ENCODE results near the gene GNG13. TPM values are rescaled to one million over a fixed set of nuclear protein-coding genes. Genes with fewer than 3 reads are reported as not detected.

The GNG13 gene, protein sequence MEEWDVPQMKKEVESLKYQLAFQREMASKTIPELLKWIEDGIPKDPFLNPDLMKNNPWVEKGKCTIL
- total RNA-seq: not detected in 2 replicates

DNA sequence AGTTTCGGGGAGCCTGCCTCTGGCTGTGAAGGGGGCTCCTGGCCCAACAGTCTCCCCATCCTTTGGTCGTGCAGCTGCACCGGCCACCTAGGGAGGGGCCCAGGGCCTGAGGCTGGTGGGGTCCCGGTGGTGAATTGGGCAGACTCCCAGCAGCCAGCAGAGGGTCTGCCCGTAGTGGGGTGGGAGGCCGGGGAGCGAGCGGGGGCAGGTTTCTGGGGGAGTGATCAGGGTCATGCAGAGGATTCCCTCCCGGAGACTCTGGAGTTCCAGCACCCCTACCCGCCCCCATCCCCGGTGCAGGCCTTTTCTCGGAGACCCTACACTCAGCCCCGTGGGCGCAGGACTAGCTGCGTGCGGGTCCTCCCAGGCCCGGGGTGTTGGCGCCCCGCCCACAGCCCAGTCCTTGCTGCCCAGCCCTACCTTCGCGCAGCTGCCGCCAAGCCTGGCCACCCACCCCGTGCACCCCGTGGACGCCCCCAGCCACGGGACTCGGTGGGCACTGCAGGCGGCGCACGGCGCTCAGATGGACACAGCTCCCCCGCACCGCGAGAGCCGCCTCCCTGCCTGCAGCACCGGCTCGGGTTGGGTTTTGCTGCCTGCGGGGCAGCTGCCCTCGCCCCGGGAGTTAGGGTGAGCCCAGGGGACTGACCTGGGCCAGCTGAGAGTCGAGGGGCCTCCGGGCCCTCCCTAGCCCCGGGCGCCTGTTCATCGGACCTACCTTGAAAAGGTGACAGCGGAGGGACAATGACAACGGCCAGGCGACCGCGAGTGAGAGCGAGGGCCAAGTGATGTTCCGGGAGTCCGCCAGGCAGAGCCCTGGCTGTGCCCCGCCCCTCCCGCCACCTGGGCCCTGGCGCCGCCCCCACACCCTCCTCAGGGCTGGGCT is at the start of gene GNG13:
Gene GNG13 (minus strand): TSS at position 787 of the 886 bp plus-strand sequence. CDS start 1,657 bp downstream, outside the sequence.
- no peak for DNase-seq (ENCODE audit: low read depth)
- no peak within 1 kb of the TSS for H3K4me3 ChIP-seq (ENCODE audit: low read depth, low read length)
- TF ChIP-seq, protein P1, sequence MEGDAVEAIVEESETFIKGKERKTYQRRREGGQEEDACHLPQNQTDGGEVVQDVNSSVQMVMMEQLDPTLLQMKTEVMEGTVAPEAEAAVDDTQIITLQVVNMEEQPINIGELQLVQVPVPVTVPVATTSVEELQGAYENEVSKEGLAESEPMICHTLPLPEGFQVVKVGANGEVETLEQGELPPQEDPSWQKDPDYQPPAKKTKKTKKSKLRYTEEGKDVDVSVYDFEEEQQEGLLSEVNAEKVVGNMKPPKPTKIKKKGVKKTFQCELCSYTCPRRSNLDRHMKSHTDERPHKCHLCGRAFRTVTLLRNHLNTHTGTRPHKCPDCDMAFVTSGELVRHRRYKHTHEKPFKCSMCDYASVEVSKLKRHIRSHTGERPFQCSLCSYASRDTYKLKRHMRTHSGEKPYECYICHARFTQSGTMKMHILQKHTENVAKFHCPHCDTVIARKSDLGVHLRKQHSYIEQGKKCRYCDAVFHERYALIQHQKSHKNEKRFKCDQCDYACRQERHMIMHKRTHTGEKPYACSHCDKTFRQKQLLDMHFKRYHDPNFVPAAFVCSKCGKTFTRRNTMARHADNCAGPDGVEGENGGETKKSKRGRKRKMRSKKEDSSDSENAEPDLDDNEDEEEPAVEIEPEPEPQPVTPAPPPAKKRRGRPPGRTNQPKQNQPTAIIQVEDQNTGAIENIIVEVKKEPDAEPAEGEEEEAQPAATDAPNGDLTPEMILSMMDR (conservative IDR thresholded peaks at IDR 0.05; ENCODE audit: low read depth, low read length): no peak

GRCh38 chr16:848510-849253 is 48.1 kb upstream of the GNG13 start:
- TF ChIP-seq, protein P1 (conservative IDR thresholded peaks at IDR 0.05; ENCODE audit: low read depth, low read length): no peak
- DNase-seq (ENCODE audit: low read depth): no peak
- no peak overlapping the region for H3K4me3 ChIP-seq (ENCODE audit: low read depth, low read length)

DNA sequence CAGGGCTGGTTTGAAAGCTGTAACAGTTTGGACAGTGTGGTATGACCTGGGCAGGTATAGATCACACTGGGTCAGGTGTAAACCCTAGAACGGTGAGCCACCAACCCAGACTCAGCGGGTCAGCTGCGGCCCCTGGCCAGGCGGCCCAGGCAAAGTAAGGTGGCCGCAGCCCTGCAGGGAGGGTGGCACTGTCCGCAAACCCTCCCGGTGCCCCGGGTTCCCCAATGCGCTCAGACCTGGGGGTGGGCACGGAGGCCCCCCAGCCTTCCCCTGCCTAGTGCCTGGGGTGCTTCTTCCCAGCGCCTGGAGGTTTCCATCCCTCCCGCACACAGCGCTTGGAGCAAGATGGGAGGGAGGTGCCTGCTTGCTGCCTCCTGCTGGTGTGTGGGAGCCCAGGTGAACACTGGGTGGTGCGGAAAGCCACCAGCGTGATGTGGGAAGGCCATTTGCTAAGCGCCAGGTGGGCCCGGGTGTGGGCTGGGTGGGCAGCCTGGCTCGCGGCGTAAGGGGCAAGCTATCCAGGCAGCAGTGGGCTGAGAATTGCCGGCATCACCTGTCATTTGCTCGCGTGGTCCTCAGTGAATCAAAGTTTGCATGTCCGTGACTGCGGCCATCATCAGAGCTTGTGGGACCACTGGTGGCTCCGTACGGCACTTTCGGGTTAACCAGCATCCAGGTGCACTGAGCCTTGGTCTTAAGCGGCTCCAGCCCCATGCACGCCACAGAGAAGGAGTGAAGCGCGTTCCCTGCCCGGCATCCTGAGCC is 47.3 kb upstream of the GNG13 start:
- no peak for DNase-seq (ENCODE audit: low read depth)
- H3K4me3 ChIP-seq (ENCODE audit: low read depth, low read length): no peak overlapping the region
- TF ChIP-seq, protein P1 (conservative IDR thresholded peaks at IDR 0.05; ENCODE audit: low read depth, low read length): no peak

GRCh38 chr16:847151-847550 is 46.6 kb upstream of the GNG13 start:
- TF ChIP-seq, protein P1 (conservative IDR thresholded peaks at IDR 0.05; ENCODE audit: low read depth, low read length): no peak
- DNase-seq (ENCODE audit: low read depth): no peak
- no peak overlapping the region for H3K4me3 ChIP-seq (ENCODE audit: low read depth, low read length)

DNA sequence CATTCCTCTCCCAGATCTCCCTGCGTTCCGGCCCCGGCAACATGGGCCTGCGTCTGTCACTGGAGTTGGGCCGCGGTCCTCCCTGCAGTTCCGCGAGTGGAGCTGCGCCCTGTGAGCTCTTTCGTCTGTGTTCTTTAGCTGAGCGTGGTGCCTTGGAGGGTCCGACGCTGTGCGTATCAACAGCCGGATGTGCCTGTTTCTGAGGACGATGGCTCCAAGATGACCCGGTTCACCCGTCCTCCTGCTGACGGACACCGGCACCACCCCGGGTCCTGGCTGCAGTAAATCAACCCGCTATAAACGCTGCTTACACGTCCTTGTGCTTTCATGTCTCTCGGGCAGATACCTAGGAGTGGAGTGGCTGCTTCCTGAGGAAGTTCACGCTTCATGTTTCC is 44.8 kb upstream of the GNG13 start:
- no peak for DNase-seq (ENCODE audit: low read depth)
- TF ChIP-seq, protein P1 (conservative IDR thresholded peaks at IDR 0.05; ENCODE audit: low read depth, low read length): no peak

DNA sequence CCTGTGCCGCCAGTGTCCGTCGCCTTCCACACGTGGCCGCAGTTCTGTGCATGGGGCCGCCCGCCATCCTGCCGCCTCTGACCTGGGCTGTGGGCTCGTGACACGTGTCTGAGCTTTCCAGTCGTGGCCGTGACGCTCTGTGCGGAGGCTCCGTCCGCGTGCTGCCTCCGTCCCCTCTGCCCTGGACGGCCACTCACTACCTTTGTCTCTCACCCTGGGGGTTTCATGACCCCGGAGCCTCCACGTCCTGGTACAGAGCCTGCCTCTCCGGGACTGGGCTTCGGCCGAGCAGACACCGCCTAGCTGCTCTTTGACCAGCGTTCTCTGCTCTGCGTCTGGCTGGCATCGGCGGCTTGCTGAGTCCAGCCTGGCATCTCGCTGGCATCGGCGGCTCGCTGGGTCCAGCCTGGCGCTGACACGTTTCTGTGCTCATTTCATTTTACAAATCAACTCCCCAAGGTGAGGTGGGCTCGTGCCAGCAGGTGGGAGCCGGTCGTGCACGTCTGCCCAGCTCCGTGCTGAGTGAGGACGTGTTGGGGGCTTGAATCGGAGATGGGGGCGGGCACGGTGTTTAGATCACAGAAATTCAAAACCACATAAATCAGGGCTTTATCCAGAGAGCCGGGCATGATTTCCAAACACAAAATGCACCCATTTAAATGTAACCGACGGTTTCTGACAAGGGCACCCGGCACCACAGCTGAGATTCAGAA is 44.3 kb upstream of the GNG13 start:
- no peak for DNase-seq (ENCODE audit: low read depth)
- TF ChIP-seq, protein P1 (conservative IDR thresholded peaks at IDR 0.05; ENCODE audit: low read depth, low read length): no peak
- H3K4me3 ChIP-seq (ENCODE audit: low read depth, low read length): no peak overlapping the region

More for the DNA sequence above, 44.8 kb upstream of the GNG13 start:
- H3K4me3 ChIP-seq (ENCODE audit: low read depth, low read length): no peak overlapping the region
